BLaER1 (cell line): ENCODE data around the gene PLAC9.
A peak's percentile ranks its signal among the peaks of the same experiment; 100 is the strongest.
"Not testable (repeated sequence)": the region's sequence is repeated elsewhere in the genome, so short reads cannot be mapped to it uniquely, and the experiment has no call there.

ENCODE experiments used
- H3K27ac ChIP-seq: shearing (Covaris generic); formaldehyde crosslinking; 2 replicates; pipeline ENCODE4 v1.8.1; 2022
- H3K27me3 ChIP-seq: shearing (Covaris generic); formaldehyde crosslinking; 2 replicates; pipeline ENCODE4 v1.8.1; 2022
- H3K36me3 ChIP-seq: shearing (Covaris generic); formaldehyde crosslinking; 2 replicates; pipeline ENCODE4 v1.8.1; 2022
- H3K4me1 ChIP-seq: shearing (Covaris generic); formaldehyde crosslinking; 2 replicates; pipeline ENCODE4 v1.8.1; 2022
- H3K4me2 ChIP-seq: shearing (Covaris generic); formaldehyde crosslinking; 2 replicates; pipeline ENCODE4 v1.8.1; 2022
- H3K4me3 ChIP-seq: shearing (Covaris generic); formaldehyde crosslinking; 2 replicates; pipeline ENCODE4 v1.8.1; 2022
- H3K9ac ChIP-seq: shearing (Covaris generic); formaldehyde crosslinking; 2 replicates; pipeline ENCODE4 v1.8.1; 2022
- H3K9me3 ChIP-seq: shearing (Covaris generic); formaldehyde crosslinking; 2 replicates; pipeline ENCODE4 v1.8.1; 2022
- H4K20me1 ChIP-seq: shearing (Covaris generic); formaldehyde crosslinking; 2 replicates; pipeline ENCODE4 v1.8.1; 2022
- Cebpa-rat ChIP-seq: shearing (Covaris generic); IDR thresholded peaks from 2 replicates; pipeline ENCODE4 v1.8.1; 2022

PLAC9 gene

GRCh38 chr10:80132299-80133139 is at the start of gene PLAC9:
PLAC9 (plus strand) TSS chr10:80132730; CDS start chr10:80132763, 33 bp downstream.
- H3K36me3 ChIP-seq, result no peaks in the 10 kb centered on the region
- H4K20me1 ChIP-seq, result no peaks in the 10 kb centered on the region
- peaks cover 5% of the 10 kb centered on the region for H3K4me1 ChIP-seq
- H3K4me2 ChIP-seq, result no peak within 1 kb of the TSS
- no peak within 1 kb of the TSS for H3K27ac ChIP-seq
- no peak within 1 kb of the TSS for H3K4me3 ChIP-seq
- TF ChIP-seq Cebpa-rat, result no peak
- no peak within 1 kb of the TSS for H3K9ac ChIP-seq
- no peaks in the 10 kb centered on the region for H3K9me3 ChIP-seq
- H3K27me3 ChIP-seq, result no peaks in the 10 kb centered on the region

GRCh38 chr10:80090121-80090520 is 42.4 kb upstream of the PLAC9 start:
- H4K20me1 ChIP-seq, result no peaks in the 10 kb centered on the region
- no peaks in the 10 kb centered on the region for H3K36me3 ChIP-seq
- no peaks in the 10 kb centered on the region for H3K9me3 ChIP-seq
- no peak overlapping the region for H3K9ac ChIP-seq
- no peak for TF ChIP-seq Cebpa-rat
- no peak overlapping the region for H3K4me2 ChIP-seq
- H3K4me1 ChIP-seq, result no peaks in the 10 kb centered on the region
- no peak overlapping the region for H3K4me3 ChIP-seq
- no peaks in the 10 kb centered on the region for H3K27me3 ChIP-seq
- H3K27ac ChIP-seq, result no peak overlapping the region

- no peaks in the 10 kb centered on the region for H3K4me1 ChIP-seq
- H3K4me3 ChIP-seq, result no peak overlapping the region
- no peak for TF ChIP-seq Cebpa-rat
- no peak overlapping the region for H3K27ac ChIP-seq
- H3K4me2 ChIP-seq, result no peak overlapping the region
- no peaks in the 10 kb centered on the region for H4K20me1 ChIP-seq
- no peaks in the 10 kb centered on the region for H3K9me3 ChIP-seq
- H3K9ac ChIP-seq, result no peak overlapping the region
- no peaks in the 10 kb centered on the region for H3K36me3 ChIP-seq
- no peaks in the 10 kb centered on the region for H3K27me3 ChIP-seq
Measured at GRCh38 chr10:80094231-80094630, 38.3 kb upstream of the PLAC9 start.

GRCh38 chr10:80098272-80098671 is 34.3 kb upstream of the PLAC9 start:
- not testable (repeated sequence) for H3K9me3 ChIP-seq, H3K4me3 ChIP-seq, H4K20me1 ChIP-seq, H3K9ac ChIP-seq, H3K27me3 ChIP-seq, H3K4me2 ChIP-seq, H3K36me3 ChIP-seq, H3K4me1 ChIP-seq, H3K27ac ChIP-seq

- H4K20me1 ChIP-seq, H3K4me3 ChIP-seq, H3K4me2 ChIP-seq, H3K9me3 ChIP-seq, H3K9ac ChIP-seq, H3K27me3 ChIP-seq, H3K4me1 ChIP-seq, H3K36me3 ChIP-seq, H3K27ac ChIP-seq: not testable (repeated sequence)
Measured at GRCh38 chr10:80099295-80099694, 33.2 kb upstream of the PLAC9 start.

- no peak overlapping the region for H3K4me3 ChIP-seq
- H4K20me1 ChIP-seq, result no peaks in the 10 kb centered on the region
- TF ChIP-seq Cebpa-rat, result no peak
- no peak overlapping the region for H3K4me2 ChIP-seq
- H3K9me3 ChIP-seq, result no peaks in the 10 kb centered on the region
- H3K27ac ChIP-seq, result no peak overlapping the region
- H3K9ac ChIP-seq, result no peak overlapping the region
- H3K36me3 ChIP-seq, result no peaks in the 10 kb centered on the region
- peaks cover 6% of the 10 kb centered on the region; the same call in 1 of the 2 replicates for H3K4me1 ChIP-seq
- H3K27me3 ChIP-seq, result no peaks in the 10 kb centered on the region
Measured at GRCh38 chr10:80100116-80100515, 32.4 kb upstream of the PLAC9 start.

GRCh38 chr10:80100861-80101695 is 31.5 kb upstream of the PLAC9 start:
- H3K4me2 ChIP-seq, result no peak overlapping the region
- H3K4me1 ChIP-seq, result peaks cover 6% of the 10 kb centered on the region; the same call in 1 of the 2 replicates
- H3K36me3 ChIP-seq, result no peaks in the 10 kb centered on the region
- H3K27me3 ChIP-seq, result no peaks in the 10 kb centered on the region
- no peak for TF ChIP-seq Cebpa-rat
- no peak overlapping the region for H3K27ac ChIP-seq
- H4K20me1 ChIP-seq, result no peaks in the 10 kb centered on the region
- no peaks in the 10 kb centered on the region for H3K9me3 ChIP-seq
- H3K4me3 ChIP-seq, result no peak overlapping the region
- H3K9ac ChIP-seq, result no peak overlapping the region

- Histone ChIP-seq H3K9ac (no peak overlapping the region), H3K4me3 (no peak overlapping the region)
Measured at GRCh38 chr10:80104066-80104926, 28.2 kb upstream of the PLAC9 start.

GRCh38 chr10:80108576-80109239 is 23.8 kb upstream of the PLAC9 start:
- no peak overlapping the region for H3K27ac ChIP-seq
- H3K27me3 ChIP-seq, result no peaks in the 10 kb centered on the region
- H3K9ac ChIP-seq, result no peak overlapping the region
- H3K9me3 ChIP-seq, result peaks cover 44% of the 10 kb centered on the region
- H4K20me1 ChIP-seq, result no peaks in the 10 kb centered on the region
- H3K4me1 ChIP-seq, result peaks cover 6% of the 10 kb centered on the region; the same call in 1 of the 2 replicates
- H3K36me3 ChIP-seq, result 0 out of 2 replicates have a peak, but pooled peaks cover 5% of the 10 kb centered on the region
- TF ChIP-seq Cebpa-rat, result no peak
- H3K4me3 ChIP-seq, result 0 out of 2 replicates have a peak overlapping the region, but pooled peaks have one; percentile 3
- no peak overlapping the region for H3K4me2 ChIP-seq

More at GRCh38 chr10:80104066-80104926, 28.2 kb upstream of the PLAC9 start:
- Histone ChIP-seq H3K36me3 (0 out of 2 replicates have a peak, but pooled peaks cover 2% of the 10 kb centered on the region), H3K9me3 (peaks cover 25% of the 10 kb centered on the region), H3K27ac (no peak overlapping the region), H4K20me1 (no peaks in the 10 kb centered on the region), H3K27me3 (no peaks in the 10 kb centered on the region), H3K4me1 (peaks cover 6% of the 10 kb centered on the region; the same call in 1 of the 2 replicates), H3K4me2 (peak overlapping the region; percentile 15; the same call in 1 of the 2 replicates)
- no peak for TF ChIP-seq Cebpa-rat
